ENCODE results near the gene TMEM186.

DNA sequence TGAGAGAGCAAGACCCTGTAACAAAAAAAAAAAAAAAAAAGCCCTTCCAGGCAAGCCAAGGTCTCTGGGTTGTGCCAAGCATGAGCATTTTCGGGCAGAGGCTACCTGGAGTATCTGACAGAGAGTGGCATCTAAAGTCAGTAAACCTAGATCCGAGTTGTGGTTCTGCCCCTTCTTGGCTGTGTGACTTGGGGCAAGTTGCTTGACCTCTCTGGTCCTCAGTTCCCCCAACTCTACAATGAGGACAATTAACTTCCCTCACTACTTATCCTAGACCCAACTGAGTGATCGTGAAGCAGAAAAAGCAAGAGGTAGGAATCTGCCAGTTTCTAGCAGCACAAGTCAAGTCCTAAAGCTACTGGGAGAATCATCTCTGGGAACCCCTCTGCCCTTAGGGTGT, 34.4 kb downstream of the TMEM186 start:
- TF ChIP-seq, protein P1, sequence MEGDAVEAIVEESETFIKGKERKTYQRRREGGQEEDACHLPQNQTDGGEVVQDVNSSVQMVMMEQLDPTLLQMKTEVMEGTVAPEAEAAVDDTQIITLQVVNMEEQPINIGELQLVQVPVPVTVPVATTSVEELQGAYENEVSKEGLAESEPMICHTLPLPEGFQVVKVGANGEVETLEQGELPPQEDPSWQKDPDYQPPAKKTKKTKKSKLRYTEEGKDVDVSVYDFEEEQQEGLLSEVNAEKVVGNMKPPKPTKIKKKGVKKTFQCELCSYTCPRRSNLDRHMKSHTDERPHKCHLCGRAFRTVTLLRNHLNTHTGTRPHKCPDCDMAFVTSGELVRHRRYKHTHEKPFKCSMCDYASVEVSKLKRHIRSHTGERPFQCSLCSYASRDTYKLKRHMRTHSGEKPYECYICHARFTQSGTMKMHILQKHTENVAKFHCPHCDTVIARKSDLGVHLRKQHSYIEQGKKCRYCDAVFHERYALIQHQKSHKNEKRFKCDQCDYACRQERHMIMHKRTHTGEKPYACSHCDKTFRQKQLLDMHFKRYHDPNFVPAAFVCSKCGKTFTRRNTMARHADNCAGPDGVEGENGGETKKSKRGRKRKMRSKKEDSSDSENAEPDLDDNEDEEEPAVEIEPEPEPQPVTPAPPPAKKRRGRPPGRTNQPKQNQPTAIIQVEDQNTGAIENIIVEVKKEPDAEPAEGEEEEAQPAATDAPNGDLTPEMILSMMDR (conservative IDR thresholded peaks at IDR 0.05 in 1 of 2, IDR thresholded peaks at IDR 0.05 in 1 of 2; ENCODE audit: low read depth in 1 of 2, low read length in 2 of 2), result no peak
- TF ChIP-seq EZH2 (IDR thresholded peaks at IDR 0.05; ENCODE audit: low read length, missing control alignments), result no peak
